Duodenal mucosa (tissue), 2 donors: Measurements from ENCODE around the gene PATZ1.
A peak's percentile ranks its signal among the peaks of the same experiment; 100 is the strongest.

ENCODE experiments used
- H3K27ac ChIP-seq: one replicate; pipeline ENCODE4 v1.7.0; 2013; ENCODE audit warnings: low read depth, low read length
- H3K27me3 ChIP-seq, 2 donors: one replicate each; pipeline ENCODE4 v1.7.0; 2013; ENCODE audit warnings: low read length in 2 of 2, control low read depth in 1 of 2; ENCODE audit not compliant: insufficient read depth in 2 of 2, control insufficient read depth in 1 of 2
- H3K36me3 ChIP-seq, 2 donors: one replicate each; pipeline ENCODE4 v1.7.0; 2013; ENCODE audit warnings: low read length in 2 of 2, control low read depth in 1 of 2; ENCODE audit not compliant: insufficient read depth in 2 of 2, control insufficient read depth in 1 of 2
- H3K4me1 ChIP-seq, 2 donors: one replicate each; pipeline ENCODE4 v1.7.0; 2013; ENCODE audit warnings: low read length in 2 of 2, control low read depth in 1 of 2; ENCODE audit not compliant: insufficient read depth in 2 of 2, control insufficient read depth in 1 of 2
- H3K4me3 ChIP-seq, 2 donors: one replicate each; pipeline ENCODE4 v1.7.0; 2013; ENCODE audit warnings: low read length in 2 of 2, low read depth in 1 of 2
- H3K9ac ChIP-seq, 2 donors: one replicate each; pipeline ENCODE4 v1.7.0; 2013; ENCODE audit warnings: low read length in 2 of 2, low read depth in 1 of 2
- H3K9me3 ChIP-seq, 2 donors: one replicate each; pipeline ENCODE4 v1.7.0; 2013; ENCODE audit warnings: low read length in 2 of 2, control low read depth in 1 of 2; ENCODE audit not compliant: control insufficient read depth in 1 of 2

PATZ1 gene

DNA sequence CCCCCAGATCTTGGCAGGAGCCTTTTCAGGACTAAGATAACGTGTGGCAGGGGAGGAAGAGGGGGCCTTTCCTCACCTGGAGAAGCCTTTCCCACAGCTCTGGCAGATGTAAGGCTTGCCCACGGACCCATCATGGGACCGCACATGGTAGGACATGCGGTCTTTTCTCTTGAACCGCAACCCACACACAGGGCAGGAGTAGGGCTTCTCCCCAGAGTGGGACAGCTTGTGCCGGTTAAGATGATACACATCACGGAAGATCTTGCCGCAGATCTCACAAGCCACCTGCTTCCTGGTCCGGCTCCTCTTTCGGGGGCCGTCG lies 1.9 kb downstream of the PATZ1 start:
- H3K4me3 ChIP-seq, result peak overlapping the region; percentile 59 to 77
- no peak overlapping the region for H3K27ac ChIP-seq
- no peaks in the 10 kb centered on the region for H3K27me3 ChIP-seq
- peak overlapping the region; percentile 37 to 52 for H3K9ac ChIP-seq
- H3K36me3 ChIP-seq, result peaks cover 0 to 36% of the 10 kb centered on the region in 2 donors
- peaks cover 55 to 74% of the 10 kb centered on the region in 2 donors for H3K4me1 ChIP-seq
- H3K9me3 ChIP-seq, result no peaks in the 10 kb centered on the region

DNA sequence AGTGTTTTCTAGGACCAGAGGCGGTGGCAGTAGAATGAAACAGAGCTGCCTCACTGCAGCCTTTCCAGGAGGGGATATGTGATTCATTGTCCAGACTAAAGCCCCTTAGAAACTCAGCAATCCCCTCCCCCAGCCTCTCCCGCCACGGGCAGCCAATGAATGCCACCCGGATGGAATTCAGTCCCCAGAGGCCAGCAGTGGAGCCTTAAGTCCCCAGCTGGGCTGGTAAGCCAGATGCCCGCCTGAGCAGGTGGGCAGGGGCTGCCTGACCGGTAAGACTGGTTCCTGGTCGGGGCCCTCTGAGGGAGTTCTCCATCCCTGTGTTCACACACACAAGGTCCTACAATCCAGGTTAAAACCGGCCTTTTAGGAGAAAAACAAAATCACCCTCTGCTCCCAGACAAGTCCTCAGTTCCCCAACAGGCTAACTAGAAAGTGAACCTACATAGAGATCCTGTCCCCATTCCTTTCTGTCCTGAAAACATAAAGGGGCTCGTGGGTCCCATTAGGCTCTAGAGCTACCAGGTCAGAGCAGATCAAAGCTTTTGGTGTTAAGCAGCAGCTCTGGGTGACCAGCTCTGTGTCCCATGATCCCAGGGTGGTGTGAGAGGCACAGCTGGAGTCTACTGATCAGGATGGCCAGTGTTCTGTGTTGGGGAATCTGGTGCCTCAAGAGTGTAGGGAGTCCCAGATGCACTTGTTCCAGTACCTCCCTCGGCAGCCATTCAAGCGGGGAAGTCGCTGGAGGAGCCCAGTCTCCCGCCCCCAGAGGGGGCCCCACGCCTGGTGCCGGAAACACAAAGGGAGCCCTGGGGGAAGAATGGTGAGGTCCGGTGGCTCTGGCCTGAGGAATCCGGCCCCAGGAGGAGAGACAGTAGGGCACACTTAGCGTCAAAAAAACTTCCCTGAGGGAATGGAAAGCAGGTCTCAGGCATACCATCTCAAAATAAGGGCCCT lies 2.6 kb downstream of the PATZ1 start:
- Histone ChIP-seq H3K36me3 (peaks cover 0 to 36% of the 10 kb centered on the region in 2 donors), H3K9ac (peak overlapping the region; percentile 37 to 52), H3K4me3 (peak overlapping the region; percentile 59 to 77), H3K9me3 (no peaks in the 10 kb centered on the region), H3K27ac (no peak overlapping the region), H3K27me3 (no peaks in the 10 kb centered on the region), H3K4me1 (peaks cover 60 to 78% of the 10 kb centered on the region in 2 donors)

DNA sequence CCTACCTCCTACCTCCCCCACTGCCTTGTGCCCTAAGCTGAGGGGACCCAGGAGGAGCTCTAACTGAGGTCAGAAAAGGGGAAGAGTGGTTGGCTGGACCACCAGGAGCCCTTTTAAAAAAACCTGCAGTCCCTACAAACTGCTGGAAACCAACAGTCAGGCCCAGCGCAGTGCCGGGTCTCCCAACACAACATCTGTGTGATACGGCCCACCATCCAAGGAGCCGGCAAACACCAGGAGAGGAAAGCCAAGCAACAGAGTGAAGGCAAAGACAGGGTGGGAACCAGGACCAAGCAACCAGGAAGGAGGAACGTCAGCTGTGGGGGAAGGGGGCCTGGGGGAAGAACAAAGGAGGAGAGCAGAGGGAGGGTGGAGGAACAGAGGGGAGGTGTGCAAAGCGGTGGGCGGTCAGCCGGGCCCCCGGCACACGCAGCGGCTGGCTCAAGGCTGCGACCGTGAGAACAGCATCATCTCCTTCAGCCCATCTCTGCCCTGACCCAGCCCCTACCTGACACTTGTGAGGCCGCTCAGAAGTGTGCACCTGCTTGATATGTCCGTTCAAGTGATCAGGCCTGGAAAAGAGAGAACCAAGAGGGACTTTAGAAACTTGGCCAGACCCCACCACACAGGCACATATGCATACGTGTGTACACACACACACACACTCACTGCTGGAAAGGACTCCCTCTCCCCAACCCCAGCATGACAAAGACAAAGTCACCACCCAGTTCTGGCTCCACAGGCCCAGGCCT lies 3.6 kb downstream of the PATZ1 start:
- peaks cover 68 to 78% of the 10 kb centered on the region in 2 donors for H3K4me1 ChIP-seq
- no peak overlapping the region for H3K27ac ChIP-seq
- H3K9ac ChIP-seq, result peak overlapping the region; percentile 28 to 52
- H3K9me3 ChIP-seq, result no peaks in the 10 kb centered on the region
- peak overlapping the region; percentile 59 to 77 for H3K4me3 ChIP-seq
- H3K36me3 ChIP-seq, result peaks cover 0 to 46% of the 10 kb centered on the region in 2 donors
- H3K27me3 ChIP-seq, result no peaks in the 10 kb centered on the region

DNA sequence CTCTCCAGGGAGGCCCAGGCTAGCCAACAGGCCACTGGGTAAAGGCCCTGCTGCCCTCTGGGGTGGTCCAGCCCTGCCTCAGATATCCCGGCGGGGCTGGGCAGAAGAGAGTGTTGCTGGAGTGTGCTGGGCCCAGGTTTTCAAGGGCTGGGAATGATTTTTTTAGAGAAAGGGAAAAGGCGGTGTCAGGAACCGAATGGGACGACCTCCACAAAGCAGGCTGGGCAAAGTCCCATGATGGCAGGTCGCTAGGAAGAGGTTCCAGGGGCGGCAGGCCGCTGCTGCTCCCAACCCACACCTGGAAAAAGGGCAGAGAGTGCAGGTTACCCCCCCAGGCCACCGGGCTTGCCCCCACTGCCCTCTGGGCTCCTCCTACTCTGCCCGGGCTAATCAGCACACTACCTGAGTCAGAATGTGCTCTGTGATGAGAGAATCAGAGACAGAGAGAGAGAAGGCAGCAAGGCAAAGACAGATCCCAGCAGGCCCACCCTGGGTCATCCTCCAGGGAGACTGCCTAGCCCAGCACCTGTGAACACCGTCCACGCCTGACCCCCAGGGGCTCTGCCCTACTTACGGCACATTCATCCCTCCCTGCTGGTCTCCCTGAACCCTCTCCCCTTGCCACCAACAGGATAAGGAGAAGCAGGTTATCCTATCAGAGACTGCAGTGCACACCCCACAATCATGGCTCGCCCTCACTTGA lies 4.6 kb downstream of the PATZ1 start:
- peak overlapping the region in 1 of 2 donors; percentile 28 for H3K9ac ChIP-seq
- peaks cover 71 to 76% of the 10 kb centered on the region in 2 donors for H3K4me1 ChIP-seq
- no peak overlapping the region for H3K27ac ChIP-seq
- H3K36me3 ChIP-seq, result peaks cover 0 to 51% of the 10 kb centered on the region in 2 donors
- H3K27me3 ChIP-seq, result no peaks in the 10 kb centered on the region
- H3K4me3 ChIP-seq, result peak overlapping the region in 1 of 2 donors; percentile 13
- H3K9me3 ChIP-seq, result no peaks in the 10 kb centered on the region

DNA sequence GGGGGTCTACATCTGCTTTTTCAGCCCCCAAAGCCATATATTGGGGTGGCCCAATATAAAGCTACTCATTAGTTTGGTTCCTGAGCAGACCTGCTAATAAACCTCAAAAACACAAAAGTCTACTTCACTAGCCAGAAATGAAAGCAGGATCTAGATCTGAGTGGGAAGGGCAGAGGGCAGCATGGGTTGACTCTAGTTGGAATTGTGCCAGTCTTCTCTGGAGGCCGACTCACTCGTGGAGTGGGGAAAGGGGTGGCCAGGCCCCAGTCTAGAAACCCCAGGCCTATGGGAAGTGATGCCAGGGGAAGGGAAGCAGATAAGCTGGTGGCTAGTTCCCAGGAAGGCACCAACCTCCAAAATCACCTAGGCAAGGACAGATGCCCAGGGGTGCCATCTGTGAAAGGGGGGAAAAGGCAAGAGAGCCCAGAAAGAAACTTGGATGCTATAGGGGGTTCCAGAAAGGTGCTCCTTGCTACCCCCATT lies 5.3 kb downstream of the PATZ1 start:
- Histone ChIP-seq H3K36me3 (peaks cover 0 to 55% of the 10 kb centered on the region in 2 donors), H3K27ac (no peak overlapping the region), H3K4me3 (no peak overlapping the region), H3K27me3 (no peaks in the 10 kb centered on the region), H3K4me1 (peaks cover 71 to 76% of the 10 kb centered on the region in 2 donors), H3K9me3 (no peaks in the 10 kb centered on the region), H3K9ac (no peak overlapping the region)

DNA sequence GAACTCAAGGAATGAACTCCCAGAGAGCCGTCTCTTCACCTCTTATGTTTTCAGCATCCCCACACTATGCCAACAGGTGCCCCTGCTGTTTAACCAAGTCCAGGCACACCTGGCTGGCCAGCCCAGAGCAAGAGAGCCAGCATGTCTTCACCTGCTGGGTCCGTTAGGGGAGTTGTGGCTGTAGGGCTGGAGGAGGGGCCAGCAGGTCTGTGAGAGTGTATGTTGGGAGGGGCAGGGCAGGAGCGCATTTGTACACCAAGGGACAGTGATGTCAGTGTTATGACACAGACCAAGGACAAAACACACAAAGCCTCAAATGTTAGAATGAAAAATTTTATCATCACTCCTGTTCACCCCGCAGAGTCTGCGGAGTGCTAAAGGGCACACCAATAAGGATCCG lies 5.8 kb downstream of the PATZ1 start:
- peak overlapping the region; percentile 10 to 43 for H3K9ac ChIP-seq
- H3K4me3 ChIP-seq, result no peak overlapping the region
- H3K27me3 ChIP-seq, result no peaks in the 10 kb centered on the region
- no peak overlapping the region for H3K27ac ChIP-seq
- H3K9me3 ChIP-seq, result no peaks in the 10 kb centered on the region
- H3K36me3 ChIP-seq, result peaks cover 4 to 59% of the 10 kb centered on the region in 2 donors
- peaks cover 71 to 76% of the 10 kb centered on the region in 2 donors for H3K4me1 ChIP-seq

DNA sequence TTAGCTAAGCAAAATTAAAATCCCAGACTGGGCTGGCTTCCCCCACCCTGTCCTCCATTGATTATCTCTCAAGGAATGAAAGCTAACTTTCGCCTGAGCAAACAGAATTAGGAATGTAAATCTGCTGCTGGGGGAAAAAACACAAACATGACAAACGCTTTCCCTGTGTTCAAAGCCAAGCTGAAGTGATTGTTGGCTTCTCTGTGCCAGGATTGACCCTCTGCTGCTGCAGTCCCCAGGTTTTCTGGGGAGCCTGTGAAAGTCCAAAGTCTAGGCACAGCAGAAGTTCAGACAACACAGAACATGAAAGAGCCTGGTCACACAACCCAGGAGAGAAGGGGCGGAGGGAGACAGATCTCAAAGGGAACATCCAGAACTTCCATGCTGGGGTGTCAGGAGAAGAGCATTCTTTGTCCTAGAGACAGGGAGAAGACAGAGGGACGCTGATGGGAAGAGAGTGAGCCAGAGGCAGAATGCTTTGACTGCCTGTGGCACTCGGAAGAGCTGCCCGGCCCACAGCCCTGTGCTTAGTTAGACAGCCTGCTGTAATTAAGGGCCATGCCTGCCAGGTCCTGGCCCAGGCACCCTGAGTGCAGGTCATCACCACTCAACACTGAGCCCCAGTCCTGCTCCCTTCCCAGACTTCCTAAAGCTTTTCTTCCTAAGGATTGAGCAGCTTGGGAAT lies 6.9 kb downstream of the PATZ1 start:
- Histone ChIP-seq H3K27ac (no peak overlapping the region), H3K4me3 (peak overlapping the region; percentile 15 to 36), H3K4me1 (peaks cover 64 to 65% of the 10 kb centered on the region in 2 donors)

DNA sequence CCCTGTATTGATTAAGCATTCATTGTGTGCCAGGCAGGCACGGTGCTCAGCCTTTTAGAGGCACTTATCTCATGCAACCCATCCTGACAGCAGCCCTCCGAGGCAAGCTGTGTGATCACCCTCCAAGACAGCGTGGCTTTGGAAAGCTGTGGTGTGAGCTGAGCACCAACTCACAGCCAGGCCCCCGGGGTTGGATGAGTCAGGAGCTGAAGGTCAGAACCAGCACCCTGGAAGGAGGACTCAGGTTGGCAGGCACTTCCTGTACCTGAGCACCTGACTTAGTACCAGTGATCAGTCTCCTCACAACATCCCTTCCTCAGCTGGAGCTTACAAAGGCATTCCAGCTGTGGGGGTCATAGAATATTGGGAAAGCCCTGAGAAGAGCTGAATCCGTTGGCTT lies 9.0 kb downstream of the PATZ1 start:
- peaks cover 29 to 81% of the 10 kb centered on the region in 2 donors for H3K36me3 ChIP-seq
- H3K9me3 ChIP-seq, result no peaks in the 10 kb centered on the region
- no peaks in the 10 kb centered on the region for H3K27me3 ChIP-seq
- no peak overlapping the region for H3K9ac ChIP-seq
- H3K4me3 ChIP-seq, result no peak overlapping the region
- peaks cover 42 to 44% of the 10 kb centered on the region in 2 donors for H3K4me1 ChIP-seq
- H3K27ac ChIP-seq, result no peak overlapping the region

More for the DNA sequence above, 6.9 kb downstream of the PATZ1 start:
- peak overlapping the region; percentile 10 to 38 for H3K9ac ChIP-seq
- peaks cover 12 to 70% of the 10 kb centered on the region in 2 donors for H3K36me3 ChIP-seq
- H3K27me3 ChIP-seq, result no peaks in the 10 kb centered on the region
- no peaks in the 10 kb centered on the region for H3K9me3 ChIP-seq

DNA sequence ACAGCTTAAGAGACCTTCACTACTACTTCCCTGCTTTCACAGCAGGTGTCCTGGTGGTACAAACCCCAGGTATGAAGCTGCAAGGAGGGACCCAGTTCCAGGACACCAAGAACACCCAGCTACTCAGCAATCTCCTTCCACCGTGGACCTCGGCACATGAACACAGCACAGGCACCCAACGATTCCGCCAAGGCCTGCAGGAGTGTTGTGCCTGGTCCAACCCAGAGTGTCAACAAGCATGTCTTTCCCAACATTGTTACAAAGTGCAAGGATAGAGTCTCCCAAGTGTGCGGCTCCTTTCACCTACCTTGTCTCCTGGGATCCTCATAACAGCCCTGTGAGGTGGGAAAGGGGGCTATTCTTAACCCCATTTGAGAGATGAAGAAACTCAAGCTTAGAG lies 11.8 kb downstream of the PATZ1 start:
- Histone ChIP-seq H3K9ac (no peak overlapping the region), H3K27ac (no peak overlapping the region), H3K4me1 (peaks cover 16 to 17% of the 10 kb centered on the region in 2 donors), H3K4me3 (no peak overlapping the region), H3K9me3 (no peaks in the 10 kb centered on the region), H3K36me3 (peaks cover 44 to 77% of the 10 kb centered on the region in 2 donors), H3K27me3 (no peaks in the 10 kb centered on the region)
